HG03565 (cell line): ENCODE results near the gene SECISBP2.
"Not testable (repeated sequence)": the region's sequence is repeated elsewhere in the genome, so short reads cannot be mapped to it uniquely, and the experiment has no call there.

Experiments used
- ATAC-seq: cut with Tn5 transposase; IDR thresholded peaks from one replicate; pipeline ENCODE4 v1.9.1; 2021; ENCODE audit warnings: mild to moderate bottlenecking, moderate library complexity; ENCODE audit not compliant: unreplicated experiment

SECISBP2 gene

GRCh38 chr9:89363921-89364665, 45.8 kb downstream of the SECISBP2 start:
- ATAC-seq, result no peak

- no peak for ATAC-seq
Measured at GRCh38 chr9:89364666-89365531, 46.6 kb downstream of the SECISBP2 start.

- no peak for ATAC-seq
Measured at GRCh38 chr9:89365532-89365912, 47.2 kb downstream of the SECISBP2 start.

GRCh38 chr9:89366711-89367110, 48.4 kb downstream of the SECISBP2 start:
- no peak for ATAC-seq

GRCh38 chr9:89367281-89367680, 49.0 kb downstream of the SECISBP2 start:
- no peak for ATAC-seq

- ATAC-seq, result no peak
Measured at GRCh38 chr9:89367726-89368437, 49.6 kb downstream of the SECISBP2 start.

- ATAC-seq, result no peak
Measured at GRCh38 chr9:89368550-89368949, 50.2 kb downstream of the SECISBP2 start.

- no peak for ATAC-seq
Measured at GRCh38 chr9:89368978-89369377, 50.7 kb downstream of the SECISBP2 start.

- no peak for ATAC-seq
Measured at GRCh38 chr9:89370593-89370992, 52.3 kb downstream of the SECISBP2 start.

GRCh38 chr9:89371791-89372190, 53.5 kb downstream of the SECISBP2 start:
- not testable (repeated sequence) for ATAC-seq

- ATAC-seq, result no peak
Measured at GRCh38 chr9:89372230-89372816, 54.0 kb downstream of the SECISBP2 start.

- no peak for ATAC-seq
Measured at GRCh38 chr9:89372979-89373378, 54.7 kb downstream of the SECISBP2 start.

- ATAC-seq, result no peak
Measured at GRCh38 chr9:89374176-89374575, 55.9 kb downstream of the SECISBP2 start.

- peak; percentile 78 for ATAC-seq
Measured at GRCh38 chr9:89375191-89375760, 57.0 kb downstream of the SECISBP2 start.

GRCh38 chr9:89376286-89376685, 58.0 kb downstream of the SECISBP2 start:
- ATAC-seq, result no peak

GRCh38 chr9:89376741-89377351, 58.5 kb downstream of the SECISBP2 start:
- ATAC-seq, result no peak

- no peak for ATAC-seq
Measured at GRCh38 chr9:89377411-89377810, 59.1 kb downstream of the SECISBP2 start.

GRCh38 chr9:89378541-89378940, 60.2 kb downstream of the SECISBP2 start:
- no peak for ATAC-seq

GRCh38 chr9:89379031-89379430, 60.7 kb downstream of the SECISBP2 start:
- ATAC-seq, result no peak

GRCh38 chr9:89379508-89380115, 61.3 kb downstream of the SECISBP2 start:
- ATAC-seq, result no peak
